GM12878 (cell line): Measurements from ENCODE around the gene NPDC1. TPM values are rescaled to one million over a fixed set of nuclear protein-coding genes. Genes with fewer than 3 reads are reported as not detected.

Experiments
- ATAC-seq: fragments of 200-7000 bp; cut with Tn5 transposase; 3 replicates; pipeline ENCODE4 v1.9.1; 2020; ENCODE audit warnings: mild to moderate bottlenecking, moderate library complexity
- BruUV-seq: library from RNA; stranded (reverse); fragments of 400-500 nt; replicated peaks from 2 replicates; lab custom pipeline; 2021; lab: Mats Ljungman, UMichigan
- CTCF ChIA-PET: fragments of 300-600 bp; sonication (Branson Sonifier 250); formaldehyde crosslinking; extraction: SDS; loops from one replicate; lab custom pipeline; 2021; ENCODE audit warnings: inconsistent platforms; lab: Yijun Ruan, JAX
- POLR2A ChIA-PET: fragments of 350-600 bp; formaldehyde crosslinking; extraction: SDS; loops from one replicate; lab custom pipeline; 2021; ENCODE audit warnings: inconsistent platforms; lab: Charles Lee
- RAD21 ChIA-PET: fragments of 300-600 bp; sonication (Branson Sonifier 250); formaldehyde crosslinking; loops from one replicate; lab custom pipeline; 2023; ENCODE audit warnings: antibody characterized with exemption; ENCODE audit not compliant: unreplicated experiment; lab: Charles Lee
- SMC1A ChIA-PET: fragments of 300-600 bp; sonication (Branson Sonifier 250); formaldehyde crosslinking; loops from one replicate; lab custom pipeline; 2023; ENCODE audit not compliant: unreplicated experiment, uncharacterized antibody; lab: Charles Lee
- DNase-seq: peaks from one replicate; pipeline ENCODE4 v3.0.0-alpha.2; 2011; ENCODE audit warnings: low read depth, low spot score
- FAIRE-seq: peaks from 3 replicates; lab custom pipeline; 2011; peaks lifted over from hg19 to GRCh38; lab: Jason Lieb, UNC
- H2AFZ ChIP-seq: 2 replicates; pipeline ENCODE4 v1.6.0; 2011; ENCODE audit warnings: low read depth, low read length, control low read depth; ENCODE audit not compliant: control insufficient read depth
- H3K27ac ChIP-seq: 2 replicates; pipeline ENCODE4 v1.5.1; 2011; ENCODE audit warnings: control low read depth; ENCODE audit not compliant: control insufficient read depth, insufficient read depth
- H3K27me3 ChIP-seq, 2 experiments: replicated peaks in 1 of 2; 2 replicates each; pipeline versions ENCODE4 v1.6.0 to v1.6.1; 2011; ENCODE audit warnings: low read length in 1 of 2; ENCODE audit not compliant: control insufficient read depth in 2 of 2, insufficient read depth in 2 of 2
- H3K36me3 ChIP-seq, 2 experiments: 2 replicates each; pipeline ENCODE4 v1.5.1; 2011; ENCODE audit warnings: low read length in 1 of 2; ENCODE audit not compliant: control insufficient read depth in 2 of 2, insufficient read depth in 2 of 2
- H3K4me1 ChIP-seq: 2 replicates; pipeline ENCODE4 v1.6.1; 2011; ENCODE audit warnings: mild to moderate bottlenecking, low read length, moderate library complexity, mixed read lengths; ENCODE audit not compliant: control insufficient read depth, insufficient read depth
- H3K4me2 ChIP-seq: 2 replicates; pipeline ENCODE4 v1.6.0; 2011; ENCODE audit warnings: control low read depth; ENCODE audit not compliant: control insufficient read depth, insufficient read depth
- H3K4me3 ChIP-seq: fragments of 200-600 bp; sonication (generic); 2 replicates; pipeline ENCODE4 v1.5.1; 2016
- H3K79me2 ChIP-seq: 2 replicates; pipeline ENCODE4 v1.6.0; 2011; ENCODE audit warnings: low read length; ENCODE audit not compliant: control insufficient read depth, insufficient read depth
- H3K9ac ChIP-seq: 2 replicates; pipeline ENCODE4 v1.8.0; 2011; ENCODE audit warnings: low read length, control low read depth, mixed read lengths; ENCODE audit not compliant: control insufficient read depth, insufficient read depth
- H3K9me3 ChIP-seq: replicated peaks from 3 replicates; pipeline ENCODE4 v1.5.1; 2011; ENCODE audit warnings: mild to moderate bottlenecking, low read length; ENCODE audit not compliant: control insufficient read depth, insufficient read depth
- H4K20me1 ChIP-seq: 2 replicates; pipeline ENCODE4 v1.6.0; 2011; ENCODE audit not compliant: control insufficient read depth, insufficient read depth
- BACH1 ChIP-seq: fragments of 450-650 bp; IDR thresholded peaks from 2 replicates; pipeline ENCODE4 v1.6.1; 2017; ENCODE audit warnings: mild to moderate bottlenecking, borderline replicate concordance
- BMI1 ChIP-seq: fragments of 450-650 bp; IDR thresholded peaks from 2 replicates; pipeline ENCODE4 v1.6.1; 2016; ENCODE audit warnings: mild to moderate bottlenecking, moderate library complexity, borderline replicate concordance
- EZH2 ChIP-seq: IDR thresholded peaks from 2 replicates; pipeline ENCODE4 v1.6.1; 2012; ENCODE audit warnings: low read depth, mild to moderate bottlenecking, control low read depth, inconsistent platforms, low read length, borderline replicate concordance; ENCODE audit not compliant: control insufficient read depth
- FOXM1 ChIP-seq: IDR thresholded peaks from 2 replicates; pipeline ENCODE4 v1.6.1; 2012; ENCODE audit warnings: low read depth, mild to moderate bottlenecking, inconsistent platforms, low read length, moderate library complexity
- GABPA ChIP-seq: IDR thresholded peaks from 2 replicates; pipeline ENCODE4 v1.6.1; 2014; ENCODE audit warnings: antibody characterized with exemption, low read depth, mild to moderate bottlenecking, inconsistent platforms
- HCFC1 ChIP-seq: fragments of 150-350 bp; IDR thresholded peaks from 2 replicates; pipeline ENCODE4 v1.6.1; 2014; ENCODE audit warnings: low read length
- IKZF1 ChIP-seq: fragments of 450-650 bp; conservative IDR thresholded peaks from 2 replicates; pipeline ENCODE4 v1.6.1; 2017; ENCODE audit warnings: antibody characterized with exemption, mild to moderate bottlenecking
- IRF4 ChIP-seq: IDR thresholded peaks from 2 replicates; pipeline ENCODE4 v1.6.1; 2011; ENCODE audit warnings: low read depth, low read length
- MTA2 ChIP-seq: fragments of 450-650 bp; IDR thresholded peaks from 2 replicates; pipeline ENCODE4 v1.6.1; 2016; ENCODE audit warnings: low read depth, mild to moderate bottlenecking, moderate library complexity
- MTA3 ChIP-seq: IDR thresholded peaks from 2 replicates; pipeline ENCODE4 v1.6.1; 2012; ENCODE audit warnings: low read length, inconsistent platforms, borderline replicate concordance
- MYC ChIP-seq: IDR thresholded peaks from 2 replicates; pipeline ENCODE4 v1.6.1; 2011; ENCODE audit warnings: mild to moderate bottlenecking, low read length, moderate library complexity, inconsistent platforms; ENCODE audit not compliant: insufficient read depth, insufficient replicate concordance, insufficient read length, severe bottlenecking
- NR2C1 ChIP-seq: fragments of 450-650 bp; IDR thresholded peaks from 2 replicates; pipeline ENCODE4 v1.6.1; 2017; ENCODE audit warnings: antibody characterized with exemption, mild to moderate bottlenecking, moderate library complexity
- PAX8 ChIP-seq: fragments of 450-650 bp; IDR thresholded peaks from 2 replicates; pipeline ENCODE4 v1.6.1; 2017; ENCODE audit warnings: mild to moderate bottlenecking, moderate library complexity
- RELA ChIP-seq: fragments of 450-650 bp; IDR thresholded peaks from 2 replicates; pipeline ENCODE4 v1.8.0; 2014; ENCODE audit warnings: borderline replicate concordance; ENCODE audit not compliant: partially characterized antibody
- SP1 ChIP-seq: IDR thresholded peaks from one replicate; pipeline ENCODE4 v1.6.1; 2011; ENCODE audit warnings: low read depth, low read length
- WGBS: methylation state at CpG from one replicate; pipeline ENCODE4 v1.1.6; 2016; ENCODE audit warnings: low lambda C conversion rate; ENCODE audit not compliant: insufficient replicate concordance, insufficient coverage; ENCODE audit errors: missing lambda C conversion rate; 5-methylcytosine and 5-hydroxymethylcytosine counted together
- in situ Hi-C: fragments of 300-500 bp; cut with MboI; formaldehyde crosslinking; loops from 9 replicates; pipeline ENCODE4 v1.14.3; 2018; ENCODE audit warnings: mixed read lengths
- intact Hi-C: fragments of 100-400 bp; cut with micrococcal nuclease; formaldehyde crosslinking; loops from one replicate; pipeline ENCODE4 v1.14.2; 2022; ENCODE audit not compliant: unreplicated experiment
- polyA plus RNA-seq, 11 experiments: library from polyadenylated mRNA; depleted of rRNA in 4 of 11; unstranded in 6 of 11; stranded (reverse) in 5 of 11; fragments of >200 nt; fragmentation: Nextera tagmentation in 4 of 11; fragmentation: Illumina TruSeq in 1 of 11; extraction: Ambion mirVana in 4 of 11; extraction: Trizol in 1 of 11; gene quantifications; 1 replicate in 1 of 11; 2 replicates in 10 of 11; pipeline versions ENCODE4 v1.2.1 to v1.2.3, GENCODE V29; 2011 to 2016; ENCODE audit warnings: inconsistent platforms in 2 of 11, missing spikeins in 2 of 11, low read depth in 1 of 11
- total RNA-seq, 4 experiments: library from RNA; depleted of rRNA in 3 of 4; stranded (reverse); fragments of >200 nt in 3 of 4; fragmentation: Illumina TruSeq in 1 of 4; extraction: Trizol in 1 of 4; gene quantifications; 2 replicates each; pipeline versions ENCODE4 v1.2.1 to v1.2.3, GENCODE V29; 2013 to 2021
- TF ChIP-seq, protein P1 (sequence below): IDR thresholded peaks from 2 replicates; pipeline ENCODE4 v1.6.1; 2012; ENCODE audit warnings: low read depth, low read length, improper control_type of control experiment
- TF ChIP-seq, protein P2 (sequence below): IDR thresholded peaks from 2 replicates; pipeline ENCODE4 v1.6.1; 2012; ENCODE audit warnings: low read length, inconsistent platforms
- TF ChIP-seq, protein P3 (sequence below): fragments of 450-650 bp; IDR thresholded peaks from 2 replicates; pipeline ENCODE4 v1.6.1; 2017; ENCODE audit warnings: borderline replicate concordance
- TF ChIP-seq, protein P4 (sequence below): fragments of 150-350 bp; IDR thresholded peaks from 2 replicates; pipeline ENCODE4 v1.6.1; 2014; ENCODE audit warnings: mild to moderate bottlenecking, low read depth, low read length

NPDC1 gene
- total and polyA plus RNA-seq, 10 of the 15 experiments (the other 5 are each of a cell fraction or from before 2014, with no cell fraction given): 0.04 to 1.7 (median 0.77) TPM; not detected in 2

DNA sequence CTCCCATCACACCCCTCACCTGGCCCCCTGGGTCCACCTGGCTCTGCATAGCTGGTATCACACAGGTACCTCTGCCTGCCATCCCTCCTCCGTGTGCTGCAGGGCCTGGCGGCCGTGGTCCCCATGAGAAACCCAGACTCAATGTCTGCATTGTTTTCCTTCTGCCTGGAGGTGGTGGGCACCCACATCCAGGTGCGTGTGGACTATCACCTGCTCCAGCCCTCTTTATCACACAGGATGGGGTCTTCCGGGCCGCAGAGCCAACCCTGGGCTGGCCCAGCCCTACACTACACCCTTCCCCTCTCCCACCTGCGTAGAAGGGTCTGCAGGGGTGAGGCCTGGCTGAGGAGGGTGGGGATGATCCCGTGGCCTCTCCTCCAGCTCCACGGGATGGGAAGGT lies 7.1 kb downstream of the NPDC1 start (continued):
- TF ChIP-seq MTA3 (no peak), MYC (no peak)

DNA sequence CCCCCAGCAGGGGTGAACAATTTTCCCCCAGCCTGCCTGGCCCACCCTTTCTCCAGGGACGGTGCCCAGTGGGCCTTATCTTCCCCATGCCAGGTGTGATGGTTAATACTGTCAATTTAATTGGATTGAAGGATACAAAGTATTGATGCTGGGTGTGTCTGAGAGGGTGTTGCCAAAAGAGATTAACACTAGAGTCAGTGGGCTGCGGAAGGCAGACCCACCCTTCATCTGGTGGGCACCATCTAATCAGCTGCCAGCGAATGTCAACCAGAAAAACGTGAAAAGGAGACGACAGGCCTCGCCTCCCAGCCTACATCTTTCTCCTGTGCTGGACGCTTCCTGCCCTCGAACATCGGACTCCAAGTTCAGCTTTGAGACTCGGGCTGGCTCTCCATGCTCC lies 8.5 kb downstream of the NPDC1 start:
- in situ Hi-C loops: loop anchor here (5.0 kb wide), 2 partner anchors 90 to 240 kb away; partner anchors contain the start of genes C8G and CCDC183
- SMC1A ChIA-PET: interaction anchor here (1.5 kb wide), 1 partner anchor 249 kb away, joined by 3 read pairs; no protein-coding TSS in a partner anchor
- DNase-seq (no peak), FAIRE-seq (no peak), ATAC-seq (no peak)
- CTCF ChIA-PET: interaction anchor here (1.0 to 4.4 kb wide), 6 partner anchors 9 to 218 kb away, joined by 3 to 163 read pairs (median 6); partner anchors contain the start of gene NPDC1
- H3K27me3 ChIP-seq: no peaks in the 10 kb centered on the region
- no peak overlapping the region for H2AFZ ChIP-seq
- POLR2A ChIA-PET: interaction anchor here (0.6 kb wide), 1 partner anchor 22 kb away, joined by 3 read pairs; no protein-coding TSS in a partner anchor
- no TSS peak for BruUV-seq
- no peaks in the 10 kb centered on the region for H3K36me3 ChIP-seq
- H4K20me1 ChIP-seq: no peaks in the 10 kb centered on the region
- RAD21 ChIA-PET: interaction anchor here (3.8 kb wide), 1 partner anchor 90 kb away, joined by 109 read pairs; no protein-coding TSS in a partner anchor
- H3K4me2 ChIP-seq: no peak overlapping the region
- intact Hi-C loops: loop anchor here (5.0 kb wide), 1 partner anchor 190 kb away; the partner anchor contains the start of gene PHPT1
- no peak overlapping the region for H3K27ac ChIP-seq
- H3K9me3 ChIP-seq: no peaks in the 10 kb centered on the region
- peaks cover 16% of the 10 kb centered on the region for H3K4me1 ChIP-seq
- no peaks in the 10 kb centered on the region for H3K79me2 ChIP-seq
- WGBS: 59% methylated on average over 10 of the region's 10 CpGs
- no peak overlapping the region for H3K9ac ChIP-seq
- no peak overlapping the region for H3K4me3 ChIP-seq
- TF ChIP-seq NR2C1 (no peak), EZH2 (no peak), IKZF1 (no peak), HCFC1 (no peak), RELA (no peak), BACH1 (no peak), GABPA (no peak), FOXM1 (no peak), SP1 (no peak), BMI1 (no peak), MTA2 (no peak), PAX8 (no peak), IRF4 (no peak)
- TF ChIP-seq, protein P1, sequence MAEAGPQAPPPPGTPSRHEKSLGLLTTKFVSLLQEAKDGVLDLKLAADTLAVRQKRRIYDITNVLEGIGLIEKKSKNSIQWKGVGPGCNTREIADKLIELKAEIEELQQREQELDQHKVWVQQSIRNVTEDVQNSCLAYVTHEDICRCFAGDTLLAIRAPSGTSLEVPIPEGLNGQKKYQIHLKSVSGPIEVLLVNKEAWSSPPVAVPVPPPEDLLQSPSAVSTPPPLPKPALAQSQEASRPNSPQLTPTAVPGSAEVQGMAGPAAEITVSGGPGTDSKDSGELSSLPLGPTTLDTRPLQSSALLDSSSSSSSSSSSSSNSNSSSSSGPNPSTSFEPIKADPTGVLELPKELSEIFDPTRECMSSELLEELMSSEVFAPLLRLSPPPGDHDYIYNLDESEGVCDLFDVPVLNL: no peak
- TF ChIP-seq, protein P2, sequence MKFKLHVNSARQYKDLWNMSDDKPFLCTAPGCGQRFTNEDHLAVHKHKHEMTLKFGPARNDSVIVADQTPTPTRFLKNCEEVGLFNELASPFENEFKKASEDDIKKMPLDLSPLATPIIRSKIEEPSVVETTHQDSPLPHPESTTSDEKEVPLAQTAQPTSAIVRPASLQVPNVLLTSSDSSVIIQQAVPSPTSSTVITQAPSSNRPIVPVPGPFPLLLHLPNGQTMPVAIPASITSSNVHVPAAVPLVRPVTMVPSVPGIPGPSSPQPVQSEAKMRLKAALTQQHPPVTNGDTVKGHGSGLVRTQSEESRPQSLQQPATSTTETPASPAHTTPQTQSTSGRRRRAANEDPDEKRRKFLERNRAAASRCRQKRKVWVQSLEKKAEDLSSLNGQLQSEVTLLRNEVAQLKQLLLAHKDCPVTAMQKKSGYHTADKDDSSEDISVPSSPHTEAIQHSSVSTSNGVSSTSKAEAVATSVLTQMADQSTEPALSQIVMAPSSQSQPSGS: no peak
- TF ChIP-seq, protein P3, sequence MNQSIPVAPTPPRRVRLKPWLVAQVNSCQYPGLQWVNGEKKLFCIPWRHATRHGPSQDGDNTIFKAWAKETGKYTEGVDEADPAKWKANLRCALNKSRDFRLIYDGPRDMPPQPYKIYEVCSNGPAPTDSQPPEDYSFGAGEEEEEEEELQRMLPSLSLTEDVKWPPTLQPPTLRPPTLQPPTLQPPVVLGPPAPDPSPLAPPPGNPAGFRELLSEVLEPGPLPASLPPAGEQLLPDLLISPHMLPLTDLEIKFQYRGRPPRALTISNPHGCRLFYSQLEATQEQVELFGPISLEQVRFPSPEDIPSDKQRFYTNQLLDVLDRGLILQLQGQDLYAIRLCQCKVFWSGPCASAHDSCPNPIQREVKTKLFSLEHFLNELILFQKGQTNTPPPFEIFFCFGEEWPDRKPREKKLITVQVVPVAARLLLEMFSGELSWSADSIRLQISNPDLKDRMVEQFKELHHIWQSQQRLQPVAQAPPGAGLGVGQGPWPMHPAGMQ: no peak
- TF ChIP-seq, protein P4, sequence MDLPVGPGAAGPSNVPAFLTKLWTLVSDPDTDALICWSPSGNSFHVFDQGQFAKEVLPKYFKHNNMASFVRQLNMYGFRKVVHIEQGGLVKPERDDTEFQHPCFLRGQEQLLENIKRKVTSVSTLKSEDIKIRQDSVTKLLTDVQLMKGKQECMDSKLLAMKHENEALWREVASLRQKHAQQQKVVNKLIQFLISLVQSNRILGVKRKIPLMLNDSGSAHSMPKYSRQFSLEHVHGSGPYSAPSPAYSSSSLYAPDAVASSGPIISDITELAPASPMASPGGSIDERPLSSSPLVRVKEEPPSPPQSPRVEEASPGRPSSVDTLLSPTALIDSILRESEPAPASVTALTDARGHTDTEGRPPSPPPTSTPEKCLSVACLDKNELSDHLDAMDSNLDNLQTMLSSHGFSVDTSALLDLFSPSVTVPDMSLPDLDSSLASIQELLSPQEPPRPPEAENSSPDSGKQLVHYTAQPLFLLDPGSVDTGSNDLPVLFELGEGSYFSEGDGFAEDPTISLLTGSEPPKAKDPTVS: no peak
